CD14-positive monocyte (primary cell): ENCODE data around the gene TENT5C. TPM values are rescaled to one million over a fixed set of nuclear protein-coding genes. Genes with fewer than 3 reads are reported as not detected.

ENCODE experiments used
- DNase-seq, 3 donors: peaks; one replicate each; pipeline ENCODE4 v3.0.0-alpha.2; 2011 to 2022
- H2AFZ ChIP-seq: 2 replicates; pipeline ENCODE4 v1.6.0; 2012; ENCODE audit warnings: mild to moderate bottlenecking, low read depth, low read length, inconsistent platforms; ENCODE audit not compliant: insufficient read depth, poor library complexity, severe bottlenecking
- H3K27ac ChIP-seq, 2 donors: 1 replicate in 1 of 2; 2 replicates in 1 of 2; pipeline ENCODE4 v1.5.1; 2012 to 2013; ENCODE audit warnings: low read length in 2 of 2, control low read depth in 1 of 2, inconsistent platforms in 1 of 2, low read depth in 1 of 2, mild to moderate bottlenecking in 1 of 2
- H3K27me3 ChIP-seq, 2 donors: one replicate each; pipeline versions ENCODE4 v1.6.0 to v1.6.1; 2011 to 2013; ENCODE audit warnings: low read length in 2 of 2; ENCODE audit not compliant: control insufficient read depth in 2 of 2, insufficient read depth in 2 of 2
- H3K36me3 ChIP-seq, 2 donors: replicated peaks in 1 of 2; 1 replicate in 1 of 2; 2 replicates in 1 of 2; pipeline versions ENCODE4 v1.5.1 to v1.6.1; 2012 to 2013; ENCODE audit warnings: low read length in 2 of 2, control low read depth in 1 of 2, inconsistent platforms in 1 of 2, mild to moderate bottlenecking in 1 of 2; ENCODE audit not compliant: insufficient read depth in 2 of 2, control insufficient read depth in 1 of 2
- H3K4me1 ChIP-seq, 2 donors: 1 replicate in 1 of 2; 2 replicates in 1 of 2; pipeline versions ENCODE4 v1.5.1 to v1.6.1; 2012 to 2013; ENCODE audit warnings: low read length in 2 of 2, control low read depth in 1 of 2, inconsistent platforms in 1 of 2, mild to moderate bottlenecking in 1 of 2, moderate library complexity in 1 of 2; ENCODE audit not compliant: insufficient read depth in 2 of 2, control insufficient read depth in 1 of 2
- H3K4me2 ChIP-seq: replicated peaks from 2 replicates; pipeline ENCODE3; 2012; ENCODE audit warnings: low read length, moderate library complexity, mild to moderate bottlenecking; ENCODE audit not compliant: poor library complexity, severe bottlenecking; ENCODE audit errors: extremely low read depth
- H3K4me3 ChIP-seq, 3 experiments: fragments of 200-600 bp in 1 of 3; sonication (generic) in 1 of 3; replicated peaks in 1 of 3; 1 replicate in 2 of 3; 2 replicates in 1 of 3; pipeline ENCODE4 v1.5.1; 2011 to 2013; ENCODE audit warnings: low read length in 3 of 3, mild to moderate bottlenecking in 3 of 3, control low read depth in 2 of 3, low read depth in 2 of 3, inconsistent platforms in 1 of 3, moderate library complexity in 1 of 3
- H3K79me2 ChIP-seq: 2 replicates; pipeline ENCODE4 v1.6.0; 2012; ENCODE audit warnings: mild to moderate bottlenecking, control low read depth, inconsistent platforms, low read length, moderate library complexity; ENCODE audit not compliant: insufficient read depth
- H3K9ac ChIP-seq: 2 replicates; pipeline ENCODE4 v1.6.0; 2017; ENCODE audit warnings: low read length, mild to moderate bottlenecking; ENCODE audit not compliant: insufficient read depth, poor library complexity, severe bottlenecking
- H3K9me3 ChIP-seq, 2 donors: replicated peaks in 1 of 2; 1 replicate in 1 of 2; 2 replicates in 1 of 2; pipeline versions ENCODE4 v1.5.1 to v1.6.1; 2012 to 2013; ENCODE audit warnings: low read length in 2 of 2, control low read depth in 1 of 2; ENCODE audit not compliant: control insufficient read depth in 1 of 2, insufficient read depth in 1 of 2
- H4K20me1 ChIP-seq: 2 replicates; pipeline ENCODE4 v1.6.0; 2012; ENCODE audit warnings: mild to moderate bottlenecking, low read length, control low read depth, moderate library complexity; ENCODE audit not compliant: insufficient read depth
- H3K27ac Mint-ChIP-seq, 7 donors: one replicate each; pipeline ENCODE4 v1.8.0; 2020; ENCODE audit warnings: mild to moderate bottlenecking in 7 of 7, mixed read lengths in 7 of 7, moderate library complexity in 6 of 7, inconsistent platforms in 2 of 7
- H3K27me3 Mint-ChIP-seq, 3 donors: one replicate each; pipeline ENCODE4 v1.8.0; 2021 to 2022; ENCODE audit warnings: low read depth in 3 of 3, mild to moderate bottlenecking in 3 of 3, mixed read lengths in 3 of 3, moderate library complexity in 3 of 3, inconsistent platforms in 1 of 3
- H3K36me3 Mint-ChIP-seq, 2 donors: one replicate each; pipeline ENCODE4 v1.8.0; 2020; ENCODE audit warnings: mixed read lengths in 2 of 2, inconsistent platforms in 1 of 2, mild to moderate bottlenecking in 1 of 2
- H3K4me1 Mint-ChIP-seq: one replicate; pipeline ENCODE4 v1.8.0; 2020; ENCODE audit warnings: mild to moderate bottlenecking, mixed read lengths
- H3K4me3 Mint-ChIP-seq, 2 donors: one replicate each; pipeline ENCODE4 v1.8.0; 2020; ENCODE audit warnings: mild to moderate bottlenecking in 2 of 2, mixed read lengths in 2 of 2, moderate library complexity in 1 of 2
- H3K9me3 Mint-ChIP-seq, 7 donors: one replicate each; pipeline ENCODE4 v1.8.0; 2020 to 2022; ENCODE audit warnings: mixed read lengths in 7 of 7, mild to moderate bottlenecking in 6 of 7, moderate library complexity in 6 of 7, inconsistent platforms in 2 of 7
- CTCF ChIP-seq: fragments of 200-600 bp; IDR thresholded peaks from one replicate; pipeline ENCODE4 v1.8.0; 2022; ENCODE audit warnings: antibody characterized with exemption, mild to moderate bottlenecking
- WGBS: methylation state at CpG from one replicate; pipeline ENCODE4 v1.1.5; 2013; ENCODE audit warnings: missing lambda C conversion rate; ENCODE audit not compliant: insufficient coverage; 5-methylcytosine and 5-hydroxymethylcytosine counted together
- intact Hi-C, 2 donors: fragments of 100-400 bp; cut with micrococcal nuclease; formaldehyde crosslinking; loops; one replicate each; pipeline versions ENCODE4 v1.15.0 to v1.15.1; 2023
- polyA plus RNA-seq, 3 donors: library from polyadenylated mRNA; depleted of rRNA in 1 of 3; unstranded in 2 of 3; stranded (reverse) in 1 of 3; fragments of 300-500 nt in 2 of 3; fragments of >200 nt in 1 of 3; fragmentation: Illumina TruSeq in 2 of 3; gene quantifications; 1 replicate in 2 of 3; 2 replicates in 1 of 3; pipeline ENCODE4 v1.2.3, GENCODE V29; 2012 to 2021

The TENT5C gene
- polyA plus RNA-seq, 3 donors, result 0.17 to 0.69 (median 0.27) TPM

DNA sequence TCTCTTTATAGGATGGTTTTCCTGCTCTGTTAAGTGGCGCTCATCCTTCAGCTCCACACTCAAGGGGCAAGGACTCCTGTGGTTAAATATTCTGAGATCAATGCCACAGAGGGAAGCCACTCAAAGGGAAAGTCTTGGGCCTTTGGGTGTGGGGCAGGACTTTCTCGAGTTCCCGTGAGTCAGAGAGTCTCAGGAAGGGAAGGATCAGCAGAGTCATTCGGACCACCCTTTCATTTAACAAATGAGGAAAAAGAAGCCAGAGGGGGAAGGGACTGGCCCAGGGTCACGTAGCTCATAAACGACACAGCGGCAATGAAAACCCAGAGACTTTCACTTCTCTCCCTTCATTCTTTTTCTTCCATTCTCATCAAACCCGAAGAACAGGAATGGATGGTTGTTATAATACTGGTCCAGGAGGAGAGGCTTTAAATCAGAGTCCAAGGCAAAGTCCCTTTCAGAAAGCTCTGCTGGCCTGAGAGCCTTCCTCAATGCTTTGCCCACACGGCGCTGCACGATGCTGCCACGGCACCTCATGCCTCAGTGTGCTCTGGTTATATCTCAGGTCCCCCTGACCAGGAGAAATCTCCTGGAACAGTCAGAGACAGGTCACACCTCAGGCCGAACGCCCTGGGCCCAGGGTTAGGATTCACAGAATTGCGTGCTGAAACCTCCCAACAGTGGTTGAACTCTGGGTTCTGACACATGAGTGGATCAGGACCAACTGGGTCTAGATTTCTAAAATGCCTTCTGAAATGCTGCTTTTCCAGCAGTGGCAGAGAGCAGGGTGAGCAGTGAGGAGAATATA, 65.3 kb downstream of the TENT5C start:
- H3K4me1 ChIP-seq, result peaks cover 11 to 16% of the 10 kb centered on the region in 2 donors

More for the DNA sequence above, 65.3 kb downstream of the TENT5C start:
- DNase-seq, result no peak
- H3K4me3 Mint-ChIP-seq, result peak overlapping the region; percentile 14 to 39
- H3K9me3 Mint-ChIP-seq, result no peaks in the 10 kb centered on the region
- peaks cover 19% of the 10 kb centered on the region for H3K4me1 Mint-ChIP-seq
- H3K27ac Mint-ChIP-seq, result peak overlapping the region in 3 of 7 donors; percentile 12 to 64 (median 41)
- Histone ChIP-seq H3K4me3 (no peak overlapping the region), H3K9me3 (no peaks in the 10 kb centered on the region), H3K27me3 (no peaks in the 10 kb centered on the region), H4K20me1 (no peaks in the 10 kb centered on the region), H3K4me2 (no peak overlapping the region), H3K79me2 (no peaks in the 10 kb centered on the region), H3K27ac (no peak overlapping the region), H3K36me3 (no peaks in the 10 kb centered on the region), H3K9ac (no peak overlapping the region), H2AFZ (no peak overlapping the region)
- no peak for TF ChIP-seq CTCF
- intact Hi-C loops, result no loop called here
- H3K27me3 Mint-ChIP-seq, result peaks cover 0 to 2% (median 2%) of the 10 kb centered on the region in 3 donors
- H3K36me3 Mint-ChIP-seq, result no peaks in the 10 kb centered on the region
- WGBS, result 100% methylated on average over 7 of the region's 15 CpGs
